ENCODE measurements around the gene FOXD3.

DNA sequence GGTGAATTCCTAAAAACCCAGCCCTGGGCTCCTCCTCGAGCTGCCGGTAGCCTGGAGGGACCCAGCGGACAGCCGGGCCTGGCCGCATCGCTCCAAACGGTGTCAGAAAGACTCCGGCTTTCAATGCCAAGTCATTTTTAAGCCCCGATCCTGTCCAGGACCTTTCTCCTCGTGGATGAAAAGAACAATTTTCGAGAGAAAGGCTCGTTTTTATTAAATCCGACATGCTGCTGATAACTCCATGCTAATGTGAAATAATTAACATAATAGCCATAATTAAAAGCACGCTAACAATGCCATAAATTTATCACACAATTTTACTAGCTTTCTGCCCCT lies 4.6 kb upstream of the FOXD3 start:
- no peak for TF ChIP-seq POLR2A (IDR thresholded peaks at IDR 0.05; ENCODE audit: low read depth, low read length)
- TF ChIP-seq POLR2AphosphoS5 (IDR thresholded peaks at IDR 0.05; ENCODE audit: low read depth, low read length), result no peak
